DMS53 treated with DMSO at 0.1 percent for 48 hours (cell line): ENCODE measurements around the gene PRKN.
"Not testable (repeated sequence)": the region's sequence is repeated elsewhere in the genome, so short reads cannot be mapped to it uniquely, and the experiment has no call there.

ENCODE experiments used
- DNase-seq: peaks from one replicate; lab custom pipeline; 2025; ENCODE audit not compliant: unreplicated experiment; lab: John Stamatoyannopoulos, UW

Gene PRKN

DNA sequence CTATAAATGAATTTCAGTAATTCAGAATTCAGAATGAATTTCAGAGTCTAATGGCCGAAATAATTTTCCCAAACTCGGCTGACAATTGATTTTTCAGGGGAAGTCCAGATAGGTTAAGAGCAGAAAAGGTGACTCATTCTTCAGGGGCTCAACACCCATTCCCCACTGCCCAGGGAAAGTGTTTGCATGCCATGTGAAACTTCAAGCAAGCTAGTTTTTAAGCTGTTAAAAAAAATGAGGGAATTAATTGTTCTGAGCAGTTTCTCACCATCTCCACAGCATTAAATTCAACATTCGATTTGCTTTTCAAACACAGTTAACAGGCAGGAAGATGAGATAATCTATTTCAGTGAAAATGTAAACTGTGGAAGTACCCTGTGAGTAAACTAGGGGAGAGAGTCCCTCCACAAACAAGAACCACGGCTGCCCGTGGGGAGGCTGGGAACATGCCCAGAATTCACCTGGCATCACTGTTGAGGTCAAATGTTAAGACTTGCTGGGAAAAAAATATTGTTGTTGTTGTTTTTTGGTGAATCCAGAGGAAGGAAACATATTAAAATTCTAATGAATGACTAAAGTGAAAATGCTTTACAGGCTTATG is 803.0 kb downstream of the PRKN start:
- DNase-seq: no peak

DNA sequence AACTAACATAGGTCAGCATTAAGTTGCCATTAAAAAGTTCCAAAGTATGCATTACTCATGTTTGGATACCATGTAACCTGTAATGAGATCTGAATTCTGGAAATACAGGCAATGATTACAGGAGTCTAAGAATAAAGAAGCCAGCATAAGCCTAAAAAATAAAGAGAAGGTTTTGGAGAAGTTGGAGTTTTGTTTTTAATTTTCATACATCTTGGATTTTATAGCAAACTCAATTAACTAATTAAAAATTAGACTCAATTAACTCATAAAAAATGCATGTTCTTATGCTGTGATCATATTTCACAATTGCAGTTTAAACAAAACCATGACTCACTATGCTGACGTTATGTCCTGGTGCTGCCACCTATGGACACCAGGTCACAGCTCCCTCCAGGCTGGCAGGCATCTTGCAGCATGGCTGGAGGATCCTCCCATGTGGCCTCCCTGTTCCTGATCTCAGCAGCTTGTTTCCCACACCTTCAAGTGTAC is 804.9 kb downstream of the PRKN start:
- DNase-seq: peak; percentile 65

DNA sequence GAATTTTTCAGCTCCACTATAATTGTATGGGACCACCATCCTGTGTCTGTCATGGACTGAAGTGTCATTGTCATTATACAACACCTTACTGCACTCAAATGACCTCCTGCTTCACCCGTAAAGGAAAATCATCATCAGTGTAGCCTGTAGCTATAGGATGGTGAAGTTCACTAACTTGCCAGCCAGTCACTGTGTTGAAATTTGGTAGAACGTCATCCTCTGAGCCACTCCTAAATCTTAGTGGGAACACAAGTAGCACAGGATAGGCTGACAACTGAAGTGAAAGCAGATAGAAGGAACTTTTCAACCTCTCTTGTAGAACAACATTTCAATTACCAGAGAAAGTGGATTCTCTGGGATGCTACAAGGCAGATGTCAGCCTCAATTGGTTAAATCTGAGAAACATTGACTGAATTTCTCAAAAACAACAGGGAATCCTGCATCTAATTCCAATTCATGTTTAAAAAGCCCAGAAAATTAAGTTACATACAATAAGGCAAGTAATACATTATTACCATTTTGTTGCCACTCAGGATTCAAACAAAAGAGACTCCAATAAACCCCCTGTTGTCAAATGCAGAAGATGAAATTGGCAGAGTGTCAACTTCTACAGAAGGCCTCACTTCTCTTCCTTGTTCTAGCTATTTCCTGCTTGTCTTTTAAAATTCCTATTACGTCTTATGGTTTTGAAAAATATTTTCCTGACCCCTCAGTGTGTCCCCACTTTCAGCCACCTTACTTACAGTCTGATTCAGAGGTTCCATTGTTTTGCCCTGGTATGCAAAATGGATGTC is 805.8 kb downstream of the PRKN start:
- DNase-seq: no peak

DNA sequence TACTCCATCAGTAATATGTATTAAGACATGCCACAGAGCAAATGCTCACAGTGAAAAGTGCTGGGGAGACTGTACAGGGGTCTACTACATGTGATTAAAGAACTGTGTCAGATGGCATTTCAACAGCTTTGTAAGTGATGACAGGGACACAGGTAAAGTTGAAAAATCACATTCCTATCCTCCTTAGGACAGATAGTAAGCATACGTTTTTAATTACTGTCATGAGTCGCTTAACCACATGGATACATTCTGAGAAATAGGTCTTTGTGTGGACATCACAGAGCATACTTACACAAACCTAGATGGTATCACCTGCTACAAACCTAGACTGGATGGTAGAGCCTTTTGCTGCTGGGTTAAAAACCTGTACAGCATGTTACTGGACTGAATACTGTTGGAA is 807.9 kb downstream of the PRKN start:
- no peak for DNase-seq

DNA sequence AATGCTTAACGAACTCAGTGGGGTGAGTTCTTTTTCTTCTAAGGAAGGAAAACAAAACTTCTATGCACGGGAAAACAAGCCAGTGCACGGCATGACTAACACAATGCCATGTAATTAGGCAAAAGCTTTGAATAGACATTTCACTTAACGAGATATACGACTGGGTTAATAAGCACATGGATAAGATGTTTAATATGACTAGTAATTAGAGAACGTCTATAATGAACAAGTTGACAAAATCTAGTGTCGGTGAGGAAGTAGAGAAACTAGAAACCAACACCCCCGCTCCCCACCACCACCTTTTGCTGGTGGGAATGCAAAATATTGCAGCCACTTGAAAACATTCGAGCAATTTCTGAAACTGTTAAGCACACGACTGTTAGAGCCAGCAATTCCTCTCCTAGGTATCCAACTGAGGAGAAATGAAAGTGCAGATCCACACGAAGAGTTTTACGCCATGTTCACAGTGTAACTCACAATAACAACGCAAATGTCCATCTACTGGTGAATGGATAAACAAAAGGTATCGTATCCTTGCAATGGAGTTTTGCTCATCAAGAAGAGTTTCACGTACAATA is 808.8 kb downstream of the PRKN start:
- DNase-seq: no peak

DNA sequence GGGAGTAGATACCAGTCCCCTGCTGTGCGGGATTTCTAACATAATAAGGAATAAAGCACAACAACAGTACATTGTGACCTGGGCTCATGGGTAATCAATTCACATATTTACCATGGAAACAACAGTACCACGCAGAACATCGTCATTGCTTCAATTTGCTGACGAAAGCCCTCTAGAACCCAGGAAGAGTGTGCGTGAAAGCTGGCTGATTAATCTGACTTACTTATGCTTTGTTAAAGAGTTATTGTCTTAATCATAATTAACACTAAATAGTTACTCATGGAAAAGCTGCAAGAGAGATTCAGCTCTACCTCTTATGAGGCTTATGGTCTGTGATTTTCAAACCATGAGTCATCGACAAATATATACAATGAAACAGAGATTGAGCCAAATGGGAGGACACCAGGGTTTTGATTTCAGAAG is 809.4 kb downstream of the PRKN start:
- DNase-seq: no peak

DNA sequence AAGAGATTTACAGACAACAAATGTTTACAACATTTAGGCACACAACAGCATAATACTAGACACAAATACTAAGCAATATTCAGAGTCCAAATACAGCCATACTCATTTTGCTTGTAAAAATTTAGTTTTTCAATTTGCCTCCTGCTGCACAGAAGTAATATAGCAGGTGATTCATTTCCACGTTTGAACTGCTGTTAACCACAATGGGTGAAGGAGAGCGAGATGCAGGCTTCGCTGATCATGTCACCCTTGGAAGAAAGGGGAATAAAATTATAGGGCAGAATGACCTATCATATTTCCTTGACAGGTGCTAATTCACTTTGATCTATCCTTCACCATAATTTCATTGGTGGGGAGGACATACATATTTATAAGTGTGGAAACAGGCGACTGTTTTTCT is 809.9 kb downstream of the PRKN start:
- no peak for DNase-seq

DNA sequence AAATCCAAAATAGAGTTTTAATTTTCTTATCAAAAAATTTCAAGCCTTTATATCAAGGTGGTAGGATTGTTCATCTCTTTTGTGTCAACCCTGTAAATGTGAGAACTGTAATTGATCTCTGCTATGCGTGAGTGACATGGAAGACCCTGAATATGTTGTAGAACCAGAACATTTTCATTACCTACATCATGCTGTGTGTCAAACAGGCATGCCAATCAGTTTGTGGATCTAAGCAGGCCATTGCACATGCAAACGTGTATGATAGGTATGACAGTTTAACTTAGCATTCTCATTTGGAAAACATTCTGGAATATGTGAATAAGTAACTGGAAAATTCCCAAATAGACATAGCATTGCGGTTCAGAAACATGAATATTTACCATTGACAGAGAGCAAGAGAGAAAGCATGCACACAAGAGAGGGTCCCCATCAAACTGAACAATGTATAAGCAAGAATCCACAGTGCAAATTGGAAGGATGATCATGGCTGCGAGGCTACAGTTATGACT is 812.1 kb downstream of the PRKN start:
- no peak for DNase-seq

DNA sequence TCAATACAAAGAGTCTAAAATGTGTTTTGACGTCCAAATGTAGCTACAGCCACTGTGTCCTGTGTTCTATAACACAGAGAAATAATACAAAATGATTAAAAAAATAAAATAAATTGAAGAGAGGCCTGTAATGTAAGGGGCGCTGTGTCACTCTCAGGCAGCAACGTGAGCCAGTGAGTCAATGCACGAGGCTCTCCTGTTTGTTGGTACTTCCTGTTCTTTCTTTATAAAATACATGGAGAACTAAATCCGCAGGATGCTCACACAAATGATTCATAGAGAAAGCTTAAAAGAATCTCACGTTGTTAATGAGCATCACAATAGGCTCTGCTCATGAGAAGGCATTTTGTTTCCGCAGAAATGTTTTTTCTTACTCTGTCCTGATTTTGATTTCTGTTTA is 818.7 kb downstream of the PRKN start:
- no peak for DNase-seq

DNA sequence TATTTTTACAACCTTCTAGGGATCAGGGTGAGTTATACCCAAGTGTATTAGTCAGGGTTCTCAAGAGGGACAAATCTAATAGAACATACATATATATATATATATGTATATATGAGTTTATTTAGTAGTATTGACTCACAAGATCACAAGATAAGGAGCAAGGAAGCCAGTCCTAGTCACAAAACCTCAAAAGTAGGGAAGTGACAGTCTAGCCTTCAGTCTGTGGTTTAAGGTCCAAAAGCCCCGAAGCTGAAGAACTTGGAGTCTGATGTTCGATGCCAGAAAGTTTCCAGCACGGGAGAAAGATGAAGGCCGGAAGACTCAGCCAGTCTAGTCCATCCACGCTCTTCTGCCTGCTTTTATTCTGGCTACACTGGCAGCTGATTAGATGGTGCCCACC is 821.0 kb downstream of the PRKN start:
- DNase-seq: no peak

DNA sequence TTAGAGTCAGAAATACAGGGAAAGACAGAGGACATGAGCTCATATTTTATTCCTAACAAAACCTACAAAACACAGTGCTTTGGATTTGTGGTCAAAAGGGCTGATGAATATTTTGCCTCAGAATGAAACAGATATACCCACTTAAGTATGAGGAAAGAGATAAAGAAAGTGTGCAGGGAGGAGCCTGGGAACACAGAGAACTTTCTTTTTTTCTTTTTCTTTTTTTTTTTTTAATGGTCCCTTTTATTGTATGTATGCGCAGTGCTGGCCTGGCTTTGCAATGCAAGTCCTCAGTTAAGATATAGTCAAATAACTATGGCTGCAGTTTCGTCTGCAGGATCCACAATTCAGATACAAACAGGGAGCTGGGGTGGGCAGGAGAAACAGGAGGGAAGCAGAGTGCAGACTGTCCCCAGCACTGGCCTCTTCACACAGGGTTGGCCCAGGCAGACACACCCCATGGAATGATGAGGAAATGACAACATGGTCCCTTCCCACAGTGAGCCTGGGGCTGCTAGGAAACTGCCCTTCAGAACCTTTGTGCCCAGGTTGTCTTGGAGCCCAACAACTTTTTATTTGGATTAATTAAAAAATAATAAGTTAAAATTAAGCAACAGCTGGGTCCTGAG is 823.9 kb downstream of the PRKN start:
- no peak for DNase-seq

DNA sequence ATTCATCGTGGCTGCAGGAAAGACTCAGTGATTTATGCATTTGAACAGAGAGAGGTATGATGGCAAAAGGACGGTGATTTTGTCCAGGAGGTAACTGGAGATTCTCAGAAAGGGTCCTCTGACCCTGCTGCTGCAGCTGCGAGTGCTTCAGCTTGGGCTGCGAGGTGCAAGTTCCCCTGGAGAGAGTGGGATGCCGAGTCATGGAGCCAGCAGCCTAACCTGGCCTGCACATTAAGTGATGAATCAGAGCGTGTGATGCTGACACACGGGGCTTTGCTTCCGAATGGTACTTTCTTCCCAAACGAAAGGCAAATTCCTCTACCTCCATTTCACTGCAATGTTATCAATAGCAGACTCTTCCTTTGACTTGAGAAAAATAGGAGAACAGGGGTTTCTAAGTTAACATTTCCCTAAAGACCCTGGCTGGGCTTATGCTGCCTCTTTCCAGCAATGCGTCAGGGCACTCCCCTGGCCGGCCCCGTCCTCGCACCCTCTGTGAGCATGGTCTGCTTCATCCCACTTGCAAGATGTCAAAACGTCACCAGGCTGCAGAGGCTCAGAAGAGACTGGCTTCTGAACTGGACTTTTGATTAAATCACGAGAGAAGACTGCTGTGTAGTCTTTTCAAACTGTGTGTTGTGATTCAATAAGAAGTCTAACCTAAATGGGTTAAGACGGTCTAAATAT is 825.7 kb downstream of the PRKN start:
- no peak for DNase-seq

DNA sequence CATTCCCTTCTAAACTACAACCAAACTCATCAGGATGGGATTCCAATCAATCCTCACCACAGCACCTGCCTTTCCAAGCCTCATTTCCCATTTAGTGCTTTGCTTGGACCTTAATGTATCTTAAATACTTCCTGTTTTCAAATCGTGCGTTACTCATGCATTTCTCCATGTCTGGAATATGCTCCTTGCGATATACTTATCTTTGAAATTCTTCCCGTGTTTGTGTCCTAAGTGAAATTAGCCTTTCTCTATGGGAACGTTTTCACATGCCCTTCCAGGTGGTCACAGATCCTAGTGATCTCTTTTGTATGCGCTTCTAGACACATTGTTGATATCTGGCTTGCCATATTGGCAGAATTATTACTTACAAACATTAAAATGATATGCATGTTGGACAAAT is 833.1 kb downstream of the PRKN start:
- DNase-seq: no peak

DNA sequence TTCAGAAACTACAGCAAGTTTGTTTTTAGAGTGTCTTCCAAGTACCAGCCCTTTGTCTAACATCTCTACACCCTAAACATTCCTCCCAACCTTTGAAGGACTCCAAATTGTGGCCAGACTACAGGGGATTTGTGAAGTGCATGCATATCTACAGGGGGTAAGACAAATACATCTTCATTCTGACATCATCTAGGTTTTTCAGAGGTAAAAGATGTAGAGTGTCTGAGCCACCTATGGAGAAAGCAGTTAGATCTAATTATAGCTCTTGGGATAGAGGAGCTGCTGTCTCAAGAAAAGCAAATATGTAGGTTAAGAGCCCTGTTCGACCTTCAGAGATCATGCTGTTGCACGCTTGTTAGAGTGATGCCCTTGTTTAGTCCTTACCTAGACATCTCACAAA is 836.0 kb downstream of the PRKN start:
- DNase-seq: no peak

DNA sequence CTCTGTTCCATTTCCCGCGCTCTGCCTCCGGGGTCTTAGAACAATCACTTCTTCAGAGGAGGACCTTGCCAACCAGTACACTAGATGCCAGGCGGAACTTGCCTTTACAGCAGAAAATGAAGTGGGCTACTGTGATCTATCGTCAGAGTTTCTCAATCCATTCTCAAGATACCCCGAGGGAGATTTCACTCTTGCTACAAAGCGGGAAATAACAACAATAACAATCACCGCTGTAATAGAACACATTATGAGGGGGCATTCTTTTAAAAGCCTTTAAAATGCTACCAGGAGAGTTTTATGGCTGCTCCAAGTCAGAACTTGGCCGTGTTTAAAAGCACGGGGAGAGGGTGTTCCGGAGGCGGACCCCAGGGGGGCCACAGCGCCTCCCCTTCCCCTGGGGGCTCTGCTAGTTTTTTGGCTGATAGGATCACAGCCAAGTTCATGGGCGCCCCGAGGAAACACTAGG is 836.7 kb downstream of the PRKN start:
- DNase-seq: no peak

DNA sequence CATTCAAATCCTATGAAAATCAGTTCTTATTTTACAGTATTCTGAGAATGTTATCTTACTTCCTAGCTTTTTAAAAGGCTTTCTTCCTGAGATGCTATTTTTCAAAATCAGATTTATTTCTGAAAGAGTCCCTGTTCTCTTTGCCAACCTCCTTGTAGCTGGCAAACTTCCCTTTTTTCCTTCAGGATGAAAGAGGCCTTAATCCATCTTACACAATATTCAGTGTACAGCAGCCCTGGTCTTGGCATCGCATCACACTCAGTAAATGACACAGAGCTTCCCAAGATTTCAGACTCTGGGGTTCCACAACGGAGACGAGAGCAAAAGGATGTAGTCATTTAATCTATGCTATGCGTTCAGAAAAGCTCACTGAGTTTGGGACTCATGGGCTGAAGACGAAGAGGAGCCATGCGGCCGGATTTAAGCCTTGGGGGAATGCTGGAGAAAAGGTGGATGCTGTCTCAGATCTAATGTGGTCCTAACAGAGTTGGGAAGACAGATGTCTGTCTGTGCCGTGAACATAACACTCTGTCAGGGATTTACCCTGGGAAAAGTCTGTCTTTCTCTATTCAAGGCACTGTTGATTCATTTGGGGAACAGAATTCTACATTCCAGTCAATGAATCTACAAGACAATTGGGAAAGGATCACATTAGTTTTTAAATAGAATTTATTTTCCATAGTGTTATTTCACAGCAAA is 837.3 kb downstream of the PRKN start:
- DNase-seq: no peak

DNA sequence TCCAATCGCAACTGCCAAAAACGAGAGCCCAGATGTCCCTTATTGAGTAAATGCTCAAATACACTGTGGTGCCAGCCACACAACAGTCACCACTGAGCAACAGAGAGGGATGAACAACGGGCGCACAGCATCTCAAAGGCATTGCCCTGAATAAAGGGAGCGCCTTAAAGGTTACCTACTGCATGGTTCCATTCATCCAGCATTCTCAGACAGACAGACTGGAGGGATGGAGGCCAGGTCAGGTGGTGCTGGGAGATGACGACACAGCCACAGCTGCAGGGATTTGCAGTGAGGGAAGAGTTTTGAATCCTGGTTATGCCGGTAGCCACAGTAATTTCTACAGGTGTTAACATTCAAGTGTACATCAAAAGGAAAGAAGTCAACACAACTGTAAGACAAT is 838.2 kb downstream of the PRKN start:
- DNase-seq: no peak

DNA sequence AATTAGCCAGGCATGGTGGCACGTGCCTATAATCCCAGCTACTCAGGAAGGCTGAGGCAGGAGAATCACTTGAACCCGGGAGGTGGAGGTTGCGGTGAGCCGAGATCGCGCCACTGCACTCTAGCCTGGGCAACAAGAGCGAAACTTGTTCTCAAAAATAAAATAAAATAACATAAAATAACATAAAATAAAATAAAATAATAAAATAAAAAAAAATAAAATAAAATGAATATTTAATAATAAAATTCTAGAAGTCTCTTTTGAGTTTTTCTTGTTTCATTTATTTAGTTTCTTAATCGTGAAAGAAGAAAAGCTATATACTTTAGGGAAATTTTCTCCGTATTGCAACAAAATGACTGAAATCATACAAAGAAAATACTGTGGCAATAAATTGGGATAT is 841.0 kb downstream of the PRKN start:
- DNase-seq: not testable (repeated sequence)

DNA sequence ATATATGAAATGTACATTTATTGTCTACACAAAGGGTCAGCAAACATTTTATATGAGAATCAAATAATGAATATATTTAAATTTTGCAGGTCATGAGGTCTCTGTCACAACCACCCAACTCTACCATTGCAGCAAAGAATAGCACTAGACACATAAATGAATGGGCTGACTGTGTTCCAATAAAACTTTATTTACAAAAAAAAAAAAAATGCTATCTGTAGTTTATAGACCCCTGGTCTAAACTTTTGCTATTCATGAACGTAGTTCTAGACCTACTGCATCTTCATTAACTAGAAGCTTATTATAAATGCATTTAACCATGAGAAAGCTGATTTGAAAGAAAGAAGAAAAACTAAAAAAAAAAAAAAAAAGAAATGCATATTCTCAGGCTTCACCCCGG is 842.8 kb downstream of the PRKN start:
- no peak for DNase-seq

DNA sequence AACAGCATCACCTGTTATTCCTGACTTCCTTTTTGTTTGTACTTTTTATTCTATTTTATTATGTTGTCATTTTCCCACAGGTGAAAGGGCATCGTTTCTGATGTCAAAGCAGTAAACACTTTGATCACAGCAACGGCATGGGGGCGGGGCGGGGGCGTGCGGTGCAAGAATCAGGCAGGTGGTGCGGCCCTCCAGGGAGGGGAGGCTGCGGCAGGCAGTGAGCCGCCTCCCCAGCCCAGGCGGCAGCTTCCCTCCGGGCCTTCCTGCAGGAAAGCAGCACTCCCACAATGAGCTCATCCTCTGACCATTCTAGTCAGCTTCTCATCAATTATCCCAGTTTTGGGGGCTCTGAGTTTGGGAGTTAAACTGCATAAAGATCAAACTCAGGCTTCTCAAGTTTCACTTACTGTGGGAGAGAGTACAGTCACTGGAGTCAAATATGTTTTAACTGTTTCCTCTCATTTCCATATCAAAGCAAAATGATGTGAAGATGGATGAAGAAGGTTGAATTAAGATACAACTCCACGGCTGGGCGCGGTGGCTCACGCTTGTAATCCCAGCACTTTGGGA is 845.3 kb downstream of the PRKN start:
- DNase-seq: no peak
